BE2C (cell line): Measurements from ENCODE around the gene HDAC10.

Experiments used
- DNase-seq: peaks from one replicate; pipeline ENCODE4 v3.0.0-alpha.2; 2020
- H3K27me3 ChIP-seq: fragments of 250-450 bp; sonication (Bioruptor Pico); 2 replicates; pipeline ENCODE4 v1.5.1; 2020; ENCODE audit warnings: mild to moderate bottlenecking
- H3K36me3 ChIP-seq: fragments of 250-450 bp; sonication (Bioruptor Pico); 2 replicates; pipeline ENCODE4 v1.5.1; 2020; ENCODE audit warnings: mild to moderate bottlenecking
- H3K4me1 ChIP-seq: fragments of 250-450 bp; sonication (Bioruptor Pico); 2 replicates; pipeline ENCODE4 v1.5.1; 2020
- H3K4me3 ChIP-seq: 2 replicates; pipeline ENCODE4 v1.5.1; 2011; ENCODE audit warnings: low read depth, low read length
- H3K9me3 ChIP-seq: fragments of 250-450 bp; sonication (Bioruptor Pico); 2 replicates; pipeline ENCODE4 v1.5.1; 2020
- CTCF ChIP-seq: IDR thresholded peaks from 2 replicates; pipeline ENCODE4 v1.5.1; 2012; ENCODE audit warnings: mild to moderate bottlenecking, low read depth, low read length

The HDAC10 gene

GRCh38 chr22:50292643-50293440 lies 41.8 kb upstream of the HDAC10 start:
- no peak for TF ChIP-seq CTCF
- DNase-seq: no peak
- Histone ChIP-seq H3K4me1 (peaks cover 31% of the 10 kb centered on the region), H3K27me3 (no peaks in the 10 kb centered on the region), H3K4me3 (no peak overlapping the region), H3K36me3 (peaks cover 40% of the 10 kb centered on the region), H3K9me3 (no peaks in the 10 kb centered on the region)

GRCh38 chr22:50289942-50290630 lies 39.0 kb upstream of the HDAC10 start:
- TF ChIP-seq CTCF: no peak
- no peaks in the 10 kb centered on the region for H3K9me3 ChIP-seq
- H3K4me3 ChIP-seq: no peak overlapping the region
- peaks cover 21% of the 10 kb centered on the region for H3K4me1 ChIP-seq
- no peak for DNase-seq
- peaks cover 61% of the 10 kb centered on the region for H3K36me3 ChIP-seq
- H3K27me3 ChIP-seq: no peaks in the 10 kb centered on the region

GRCh38 chr22:50289151-50289941 lies 38.3 kb upstream of the HDAC10 start:
- DNase-seq: no peak
- Histone ChIP-seq H3K4me1 (peaks cover 16% of the 10 kb centered on the region), H3K36me3 (peaks cover 64% of the 10 kb centered on the region), H3K4me3 (no peak overlapping the region), H3K9me3 (no peaks in the 10 kb centered on the region), H3K27me3 (no peaks in the 10 kb centered on the region)
- no peak for TF ChIP-seq CTCF

- Histone ChIP-seq H3K36me3 (peaks cover 67% of the 10 kb centered on the region), H3K27me3 (no peaks in the 10 kb centered on the region), H3K9me3 (no peaks in the 10 kb centered on the region), H3K4me3 (no peak overlapping the region), H3K4me1 (no peaks in the 10 kb centered on the region; the same call in 1 of the 2 replicates)
- no peak for TF ChIP-seq CTCF
- DNase-seq: no peak
Observed at GRCh38 chr22:50287731-50288130, 36.7 kb upstream of the HDAC10 start.

- no peaks in the 10 kb centered on the region for H3K27me3 ChIP-seq
- no peak for DNase-seq
- H3K36me3 ChIP-seq: peaks cover 74% of the 10 kb centered on the region
- H3K4me3 ChIP-seq: no peak overlapping the region
- H3K4me1 ChIP-seq: no peaks in the 10 kb centered on the region
- no peaks in the 10 kb centered on the region for H3K9me3 ChIP-seq
- TF ChIP-seq CTCF: no peak
Observed at GRCh38 chr22:50286701-50287318, 35.7 kb upstream of the HDAC10 start.
